Cardiac muscle cell (in vitro differentiated cells and primary cell): ENCODE data around the gene TSN. TPM values are rescaled to one million over a fixed set of nuclear protein-coding genes. Genes with fewer than 3 reads are reported as not detected.

Experiments
- DNase-seq, 2 donors: peaks; one replicate each; pipeline versions ENCODE4 v3.0.0 to v3.0.0-alpha.2; 2010 to 2017; ENCODE audit warnings: low read depth in 1 of 2, low spot score in 1 of 2
- H3K27ac ChIP-seq: fragments of 200-600 bp; sonication (generic); 2 replicates; pipeline ENCODE4 v1.5.1; 2016
- H3K27me3 ChIP-seq: fragments of 200-600 bp; sonication (generic); 2 replicates; pipeline ENCODE4 v1.6.0; 2016; ENCODE audit warnings: control low read depth
- H3K36me3 ChIP-seq: fragments of 200-600 bp; sonication (generic); 2 replicates; pipeline ENCODE4 v1.5.1; 2016; ENCODE audit warnings: control low read depth
- H3K4me1 ChIP-seq: fragments of 200-600 bp; sonication (generic); 2 replicates; pipeline ENCODE4 v1.8.1; 2017; ENCODE audit warnings: low read depth, mild to moderate bottlenecking, mixed run types
- H3K4me3 ChIP-seq: fragments of 200-600 bp; sonication (generic); 2 replicates; pipeline ENCODE4 v1.5.1; 2016; ENCODE audit warnings: mild to moderate bottlenecking
- H3K9me3 ChIP-seq: fragments of 200-600 bp; sonication (generic); 2 replicates; pipeline ENCODE4 v1.5.1; 2017; ENCODE audit warnings: low read depth, mild to moderate bottlenecking, control low read depth
- polyA plus RNA-seq: library from polyadenylated mRNA; unstranded; fragments of >200 nt; fragmentation: Nextera tagmentation; extraction: Ambion mirVana; gene quantifications from 2 replicates; pipeline ENCODE4 v1.2.1, GENCODE V29; 2016
- total RNA-seq: library from RNA; depleted of rRNA; stranded (reverse); fragments of >200 nt; gene quantifications from 2 replicates; pipeline ENCODE4 v1.2.3, GENCODE V29; 2016
- TF ChIP-seq, protein P1 (sequence below): IDR thresholded peaks from 2 replicates; pipeline ENCODE4 v1.5.1; 2012; ENCODE audit warnings: low read depth, mild to moderate bottlenecking, low read length

The TSN gene
- total RNA-seq (27.0 and 32.1 TPM in 2 replicates), polyA plus RNA-seq (57.3 and 59.4 TPM in 2 replicates)

DNA sequence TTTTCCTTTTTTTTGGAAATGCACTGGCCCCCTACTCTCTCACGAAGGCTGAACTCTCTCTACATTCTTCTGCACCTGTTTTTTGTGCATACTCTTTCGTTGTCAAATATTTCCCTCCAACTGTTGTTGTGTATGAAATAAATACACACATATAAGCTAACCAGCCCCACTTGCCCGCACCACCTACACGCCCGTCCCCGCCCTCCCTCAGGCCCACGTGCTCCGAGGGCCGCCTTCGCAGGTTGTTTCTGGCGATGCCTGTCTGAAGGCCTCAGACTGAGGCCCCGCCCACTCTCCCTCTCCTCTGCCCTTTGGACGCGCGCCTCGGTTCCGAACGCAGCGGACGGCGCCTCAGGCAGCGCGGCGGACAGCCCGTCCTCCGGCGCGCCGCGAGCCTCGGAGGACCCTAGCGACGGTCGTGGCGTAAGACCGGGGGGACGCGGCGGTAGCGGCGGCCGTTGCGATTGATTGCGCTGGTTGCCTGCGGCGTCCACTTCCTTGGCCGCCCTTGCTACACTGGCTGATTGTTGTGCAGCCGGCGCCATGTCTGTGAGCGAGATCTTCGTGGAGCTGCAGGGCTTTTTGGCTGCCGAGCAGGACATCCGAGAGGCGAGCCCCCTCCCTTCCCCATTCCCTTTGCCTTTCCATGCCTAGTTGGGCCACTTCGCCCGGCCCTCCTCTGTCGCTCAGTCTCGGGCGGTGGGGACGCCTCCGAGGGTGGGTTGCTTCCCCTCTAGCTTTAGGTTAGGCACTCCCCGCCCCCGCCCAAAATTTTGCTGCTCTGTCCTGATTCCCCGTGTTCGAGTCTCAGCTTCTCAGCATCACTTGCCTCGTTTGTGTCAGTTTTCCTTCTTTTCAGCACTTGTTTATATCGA is at the start of gene TSN:
TSS of gene TSN (plus strand) at position 415 of the 875 bp plus-strand sequence. CDS start at position 544, 129 bp downstream.
- Histone ChIP-seq H3K27ac (peak within 1 kb of the TSS; percentile 88), H3K36me3 (no peaks in the 10 kb centered on the region), H3K4me1 (peaks cover 8% of the 10 kb centered on the region), H3K4me3 (peak within 1 kb of the TSS; percentile 91), H3K27me3 (no peaks in the 10 kb centered on the region), H3K9me3 (no peaks in the 10 kb centered on the region)
- TF ChIP-seq, protein P1, sequence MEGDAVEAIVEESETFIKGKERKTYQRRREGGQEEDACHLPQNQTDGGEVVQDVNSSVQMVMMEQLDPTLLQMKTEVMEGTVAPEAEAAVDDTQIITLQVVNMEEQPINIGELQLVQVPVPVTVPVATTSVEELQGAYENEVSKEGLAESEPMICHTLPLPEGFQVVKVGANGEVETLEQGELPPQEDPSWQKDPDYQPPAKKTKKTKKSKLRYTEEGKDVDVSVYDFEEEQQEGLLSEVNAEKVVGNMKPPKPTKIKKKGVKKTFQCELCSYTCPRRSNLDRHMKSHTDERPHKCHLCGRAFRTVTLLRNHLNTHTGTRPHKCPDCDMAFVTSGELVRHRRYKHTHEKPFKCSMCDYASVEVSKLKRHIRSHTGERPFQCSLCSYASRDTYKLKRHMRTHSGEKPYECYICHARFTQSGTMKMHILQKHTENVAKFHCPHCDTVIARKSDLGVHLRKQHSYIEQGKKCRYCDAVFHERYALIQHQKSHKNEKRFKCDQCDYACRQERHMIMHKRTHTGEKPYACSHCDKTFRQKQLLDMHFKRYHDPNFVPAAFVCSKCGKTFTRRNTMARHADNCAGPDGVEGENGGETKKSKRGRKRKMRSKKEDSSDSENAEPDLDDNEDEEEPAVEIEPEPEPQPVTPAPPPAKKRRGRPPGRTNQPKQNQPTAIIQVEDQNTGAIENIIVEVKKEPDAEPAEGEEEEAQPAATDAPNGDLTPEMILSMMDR: no peak
- peak; percentile 98 for DNase-seq

DNA sequence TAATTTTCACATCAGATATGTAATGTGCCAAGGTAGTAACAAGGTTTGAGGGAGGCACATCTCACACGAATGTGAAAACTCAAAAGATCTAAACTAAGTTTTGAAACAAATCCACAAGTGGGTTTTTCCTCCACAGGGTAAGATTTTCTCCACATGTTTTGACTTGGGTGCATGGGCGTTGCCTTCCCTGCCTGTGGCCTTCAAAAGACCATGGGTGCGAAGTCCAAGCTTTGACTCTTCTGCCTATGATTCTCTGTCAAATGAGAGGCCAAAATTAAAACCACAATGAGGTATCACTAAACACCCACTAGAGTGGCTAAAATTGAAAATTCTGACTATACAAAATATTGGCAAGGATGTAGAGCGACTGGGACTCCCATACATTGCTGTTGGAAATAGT is 49.5 kb upstream of the TSN start:
- H3K4me3 ChIP-seq: no peak overlapping the region
- DNase-seq: no peak
- no peaks in the 10 kb centered on the region for H3K27me3 ChIP-seq
- TF ChIP-seq, protein P1: no peak
- H3K27ac ChIP-seq: no peak overlapping the region
- H3K4me1 ChIP-seq: no peaks in the 10 kb centered on the region
- no peaks in the 10 kb centered on the region for H3K9me3 ChIP-seq
- no peaks in the 10 kb centered on the region for H3K36me3 ChIP-seq

DNA sequence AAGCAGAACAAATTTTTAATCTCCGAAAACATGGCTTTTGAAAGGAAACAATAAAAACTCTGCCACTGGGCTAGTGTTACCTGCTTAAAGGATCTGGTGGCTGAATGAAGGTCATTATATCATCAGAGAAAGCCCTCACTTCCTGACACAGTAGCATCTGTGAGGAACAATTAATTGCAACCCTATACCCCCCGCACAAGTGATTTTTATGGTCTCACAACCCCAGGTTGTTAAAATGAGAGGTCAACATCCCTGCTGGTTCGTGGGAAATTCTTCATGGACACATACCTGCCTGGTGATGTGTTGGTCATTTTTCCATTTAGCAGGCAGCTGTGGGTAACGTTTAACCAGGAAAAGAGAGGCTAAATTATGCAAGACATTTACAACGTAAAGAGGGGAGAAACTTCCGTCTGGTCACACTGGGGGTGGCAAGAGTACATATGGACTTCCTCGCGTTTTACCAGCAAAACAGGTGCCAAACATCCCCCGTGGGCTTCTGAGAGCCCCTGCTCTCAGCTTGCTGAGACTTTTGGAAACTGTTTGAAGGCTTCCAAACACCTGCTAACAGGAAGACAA is 48.0 kb upstream of the TSN start:
- no peaks in the 10 kb centered on the region for H3K4me1 ChIP-seq
- TF ChIP-seq, protein P1: no peak
- H3K27me3 ChIP-seq: no peaks in the 10 kb centered on the region
- H3K4me3 ChIP-seq: no peak overlapping the region
- H3K9me3 ChIP-seq: no peaks in the 10 kb centered on the region
- H3K27ac ChIP-seq: no peak overlapping the region
- no peaks in the 10 kb centered on the region for H3K36me3 ChIP-seq
- DNase-seq: no peak

DNA sequence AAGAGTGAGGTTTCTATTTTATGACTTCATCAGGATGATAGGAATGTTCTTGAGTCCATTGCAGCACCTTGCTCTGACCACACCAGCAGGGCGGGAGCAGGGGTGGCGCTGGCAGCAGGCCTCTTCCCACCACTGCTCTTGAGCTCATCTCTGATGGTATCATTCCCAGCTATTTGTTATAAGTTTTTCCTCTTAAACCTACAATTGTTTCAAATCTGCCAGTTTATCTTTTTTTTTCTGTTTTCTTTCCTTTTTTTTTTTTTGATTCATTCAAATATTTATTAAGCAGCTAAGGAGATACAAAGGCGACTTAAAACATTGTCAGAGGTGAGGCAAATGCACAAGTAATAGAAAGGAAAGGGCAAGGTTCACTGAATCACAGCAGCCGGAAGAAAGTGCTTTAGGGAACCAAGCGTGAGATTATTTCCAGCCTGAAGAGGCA is 47.5 kb upstream of the TSN start:
- no peak for DNase-seq
- Histone ChIP-seq H3K9me3 (no peaks in the 10 kb centered on the region), H3K36me3 (no peaks in the 10 kb centered on the region), H3K27ac (no peak overlapping the region), H3K27me3 (no peaks in the 10 kb centered on the region), H3K4me3 (no peak overlapping the region), H3K4me1 (no peaks in the 10 kb centered on the region)
- TF ChIP-seq, protein P1: no peak

DNA sequence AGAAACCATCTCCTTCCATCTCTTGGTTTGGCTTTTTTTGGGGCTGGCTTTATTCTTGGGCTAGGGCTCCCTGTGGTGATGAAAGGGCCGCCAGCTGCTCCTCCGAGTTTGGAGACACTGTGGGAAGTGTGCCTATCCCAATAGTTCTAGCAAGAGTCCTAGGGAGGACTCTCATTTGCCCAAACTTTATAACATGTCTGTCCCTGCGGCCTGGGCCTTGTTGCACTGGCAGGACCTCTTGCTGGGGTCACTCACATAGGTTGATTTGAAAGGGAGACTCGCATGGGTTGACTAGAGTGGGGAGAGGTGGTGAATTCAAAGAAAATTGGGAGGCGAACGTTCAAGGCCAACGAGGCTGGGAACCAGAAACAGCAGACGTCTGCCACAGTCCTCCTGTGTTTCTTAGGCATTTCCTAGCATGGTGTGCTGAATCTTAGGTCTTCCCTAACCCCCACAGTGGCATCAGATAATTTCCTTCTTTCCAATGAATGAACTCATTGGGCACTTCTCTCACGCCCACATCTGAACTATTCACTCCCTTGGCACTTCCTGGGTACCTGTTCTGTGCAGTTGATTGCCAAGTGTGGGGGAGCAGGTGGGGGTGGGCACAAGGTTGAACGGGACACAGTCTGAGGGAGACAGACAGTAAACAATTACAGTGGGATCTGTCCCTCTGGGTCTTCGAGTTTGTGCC is 45.5 kb upstream of the TSN start:
- TF ChIP-seq, protein P1: no peak
- Histone ChIP-seq H3K36me3 (no peaks in the 10 kb centered on the region), H3K4me3 (no peak overlapping the region), H3K9me3 (no peaks in the 10 kb centered on the region), H3K4me1 (no peaks in the 10 kb centered on the region), H3K27me3 (no peaks in the 10 kb centered on the region), H3K27ac (no peak overlapping the region)
- DNase-seq: no peak
